Activated CD8-positive, alpha-beta memory T cell treated with anti-CD3 and anti-CD28 coated beads, Interleukin-2, amount 50 U/mL, for 24 hours (primary cell): ENCODE measurements around the gene CLIC6.
"Not testable (repeated sequence)": the region's sequence is repeated elsewhere in the genome, so short reads cannot be mapped to it uniquely, and the experiment has no call there.

Source experiments
- DNase-seq: peaks from one replicate; pipeline ENCODE4 v3.0.0-alpha.2; 2020; ENCODE audit errors: extremely low read depth

Gene CLIC6

GRCh38 chr21:34692458-34693020 lies 23.7 kb downstream of the CLIC6 start:
- no peak for DNase-seq

GRCh38 chr21:34693192-34693810 lies 24.5 kb downstream of the CLIC6 start:
- DNase-seq, result no peak

- DNase-seq, result no peak
Measured at GRCh38 chr21:34695434-34695833, 26.6 kb downstream of the CLIC6 start.

- DNase-seq, result no peak
Measured at GRCh38 chr21:34696121-34696520, 27.3 kb downstream of the CLIC6 start.

- DNase-seq, result no peak
Measured at GRCh38 chr21:34697826-34698225, 29.0 kb downstream of the CLIC6 start.

- DNase-seq, result no peak
Measured at GRCh38 chr21:34698270-34699015, 29.6 kb downstream of the CLIC6 start.

- no peak for DNase-seq
Measured at GRCh38 chr21:34700605-34701004, 31.8 kb downstream of the CLIC6 start.

GRCh38 chr21:34701726-34702125 lies 32.9 kb downstream of the CLIC6 start:
- DNase-seq, result no peak

GRCh38 chr21:34702341-34703170 lies 33.8 kb downstream of the CLIC6 start:
- DNase-seq, result no peak

GRCh38 chr21:34703571-34703970 lies 34.8 kb downstream of the CLIC6 start:
- DNase-seq, result no peak

- DNase-seq, result no peak
Measured at GRCh38 chr21:34704119-34704518, 35.3 kb downstream of the CLIC6 start.

- no peak for DNase-seq
Measured at GRCh38 chr21:34705011-34705410, 36.2 kb downstream of the CLIC6 start.

GRCh38 chr21:34706337-34706736 lies 37.5 kb downstream of the CLIC6 start:
- no peak for DNase-seq

GRCh38 chr21:34707876-34708325 lies 39.1 kb downstream of the CLIC6 start:
- peak; percentile 18 for DNase-seq

- no peak for DNase-seq
Measured at GRCh38 chr21:34713621-34714020, 44.8 kb downstream of the CLIC6 start.

GRCh38 chr21:34715518-34715917 lies 46.7 kb downstream of the CLIC6 start:
- DNase-seq, result no peak

- DNase-seq, result no peak
Measured at GRCh38 chr21:34715985-34716596, 47.3 kb downstream of the CLIC6 start.

- not testable (repeated sequence) for DNase-seq
Measured at GRCh38 chr21:34718529-34718928, 49.7 kb downstream of the CLIC6 start.

- DNase-seq, result no peak
Measured at GRCh38 chr21:34722684-34723300, 54.0 kb downstream of the CLIC6 start.

GRCh38 chr21:34724131-34724856 lies 55.5 kb downstream of the CLIC6 start:
- no peak for DNase-seq

GRCh38 chr21:34724857-34725195 lies 56.0 kb downstream of the CLIC6 start:
- no peak for DNase-seq
